Left ventricle myocardium superior (tissue), 1 donor: Measurements from ENCODE around the gene TAPT1. TPM values are rescaled to one million over a fixed set of nuclear protein-coding genes. Genes with fewer than 3 reads are reported as not detected.
"Not testable (repeated sequence)": the region's sequence is repeated elsewhere in the genome, so short reads cannot be mapped to it uniquely, and the experiment has no call there.

Source experiments
- ATAC-seq: fragments of 200-7000 bp; cut with Tn5 transposase; one replicate; pipeline ENCODE4 v1.9.1; 2020; ENCODE audit warnings: mild to moderate bottlenecking, moderate library complexity
- DNase-seq: peaks from one replicate; pipeline ENCODE4 v3.0.0-alpha.2; 2020
- intact Hi-C: fragments of 100-400 bp; cut with micrococcal nuclease; formaldehyde crosslinking; loops from one replicate; pipeline ENCODE4 v1.11.0; 2022
- total RNA-seq: library from RNA; stranded (reverse); fragmentation: NEBNext Ultra II Directional; extraction: Animal tissue kit (Norgen Biotek cat#: 25700); gene quantifications from one replicate; pipeline ENCODE4 v1.2.1, GENCODE V29; 2021
- donor health status: DM: no; HTN: yes; CAD: no; lungs with severe emphysema.

Gene TAPT1
- total RNA-seq, 1 donor from 2014 or later, result 40.9 TPM

- ATAC-seq, result peak; percentile 41
- peak; percentile 39 for DNase-seq
- intact Hi-C loops, result no loop called here
Observed at GRCh38 chr4:16155528-16156169, 70.6 kb downstream of the TAPT1 start.

- no peak for DNase-seq
- intact Hi-C loops, result no loop called here
- no peak for ATAC-seq
Observed at GRCh38 chr4:16154451-16154850, 71.8 kb downstream of the TAPT1 start.

GRCh38 chr4:16150716-16151115 lies 75.6 kb downstream of the TAPT1 start:
- no peak for DNase-seq
- ATAC-seq, result no peak
- intact Hi-C loops, result no loop called here

- DNase-seq, intact Hi-C loops, ATAC-seq: not testable (repeated sequence)
Observed at GRCh38 chr4:16144913-16145312, 81.4 kb downstream of the TAPT1 start.

- ATAC-seq, result no peak
- no peak for DNase-seq
- intact Hi-C loops, result no loop called here
Observed at GRCh38 chr4:16142598-16143310, 83.5 kb downstream of the TAPT1 start.

- DNase-seq, result no peak
- no peak for ATAC-seq
- intact Hi-C loops, result no loop called here
Observed at GRCh38 chr4:16140879-16141249, 85.4 kb downstream of the TAPT1 start.

- ATAC-seq (no peak), DNase-seq (no peak)
- intact Hi-C loops, result no loop called here
Observed at GRCh38 chr4:16140231-16140878, 85.9 kb downstream of the TAPT1 start.

GRCh38 chr4:16139066-16139945 lies 87.0 kb downstream of the TAPT1 start:
- ATAC-seq, result no peak
- DNase-seq, result no peak
- intact Hi-C loops, result no loop called here

GRCh38 chr4:16136827-16137226 lies 89.4 kb downstream of the TAPT1 start:
- no peak for DNase-seq
- no peak for ATAC-seq
- intact Hi-C loops, result no loop called here

- intact Hi-C loops, result no loop called here
- ATAC-seq, result no peak
- no peak for DNase-seq
Observed at GRCh38 chr4:16136311-16136710, 90.0 kb downstream of the TAPT1 start.

- no peak for ATAC-seq
- intact Hi-C loops, result no loop called here
Observed at GRCh38 chr4:16133406-16133805, 92.9 kb downstream of the TAPT1 start.

GRCh38 chr4:16131293-16131692 lies 95.0 kb downstream of the TAPT1 start:
- no peak for ATAC-seq
- DNase-seq, result no peak
- intact Hi-C loops, result no loop called here

More at GRCh38 chr4:16133406-16133805, 92.9 kb downstream of the TAPT1 start:
- DNase-seq, result no peak

- intact Hi-C loops, result no loop called here
- peak; percentile 87 for ATAC-seq
- DNase-seq, result no peak
Observed at GRCh38 chr4:16129336-16129735, 96.9 kb downstream of the TAPT1 start.

GRCh38 chr4:16126714-16127113 lies 99.6 kb downstream of the TAPT1 start:
- intact Hi-C loops, result no loop called here
- ATAC-seq (no peak), DNase-seq (no peak)

- peak; percentile 28 for ATAC-seq
- intact Hi-C loops, result no loop called here
- no peak for DNase-seq
Observed at GRCh38 chr4:16125571-16126445, 100.5 kb downstream of the TAPT1 start.

GRCh38 chr4:16124232-16124631 lies 102.0 kb downstream of the TAPT1 start:
- DNase-seq (peak; percentile 36), ATAC-seq (peak; percentile 66)
- intact Hi-C loops, result no loop called here

- no peak for DNase-seq
- intact Hi-C loops, result no loop called here
Observed at GRCh38 chr4:16123356-16124084, 102.8 kb downstream of the TAPT1 start.

GRCh38 chr4:16122784-16123183 lies 103.5 kb downstream of the TAPT1 start:
- intact Hi-C loops, result no loop called here
- no peak for DNase-seq
- no peak for ATAC-seq

More at GRCh38 chr4:16123356-16124084, 102.8 kb downstream of the TAPT1 start:
- peak; percentile 55 for ATAC-seq
